Mammary epithelial cell (primary cell): ENCODE measurements around the gene HOXD4.

ENCODE experiments used
- CTCF ChIP-seq, 2 donors: IDR thresholded peaks in 1 of 2; conservative IDR thresholded peaks in 1 of 2; 2 replicates each; pipeline ENCODE4 v1.5.1; 2011 to 2012; ENCODE audit warnings: inconsistent platforms in 2 of 2, low read length in 2 of 2, mild to moderate bottlenecking in 2 of 2, control low read depth in 1 of 2, low read depth in 1 of 2; ENCODE audit not compliant: insufficient read depth in 1 of 2; ENCODE audit errors: extremely low read depth in 1 of 2
- EZH2 ChIP-seq: IDR thresholded peaks from 2 replicates; pipeline ENCODE4 v1.6.1; 2012; ENCODE audit warnings: low read length, inconsistent platforms, borderline replicate concordance

- TF ChIP-seq CTCF (conservative IDR thresholded peaks at IDR 0.05 in 1 of 2, IDR thresholded peaks at IDR 0.05 in 1 of 2; ENCODE audit: extremely low read depth in 1 of 2, insufficient read depth in 1 of 2, low read depth in 1 of 2, low read length in 2 of 2) (no peak), EZH2 (no peak)
These were observed 49.6 kb downstream of the HOXD4 start for GRCh38 chr2:176200971-176201370.
